IMR-90 (cell line): ENCODE measurements around the gene ANK3. TPM values are rescaled to one million over a fixed set of nuclear protein-coding genes. Genes with fewer than 3 reads are reported as not detected.

Source experiments
- ATAC-seq: fragments of 200-7000 bp; cut with Tn5 transposase; 2 replicates; pipeline ENCODE4 v1.9.1; 2020; ENCODE audit warnings: low read depth, mild to moderate bottlenecking, moderate library complexity
- BruUV-seq: library from RNA; stranded (reverse); fragments of 400-500 nt; replicated peaks from 2 replicates; lab custom pipeline; 2021; lab: Mats Ljungman, UMichigan
- CTCF ChIA-PET: fragments of 300-600 bp; formaldehyde crosslinking; extraction: SDS; loops from one replicate; lab custom pipeline; 2021; ENCODE audit warnings: antibody characterized with exemption; lab: Yijun Ruan, JAX
- POLR2A ChIA-PET: fragments of 300-600 bp; sonication (Branson Sonifier 250); formaldehyde crosslinking; loops from one replicate; lab custom pipeline; 2022; ENCODE audit warnings: antibody characterized with exemption; ENCODE audit not compliant: unreplicated experiment; lab: Charles Lee
- DNase-seq: peaks from one replicate; pipeline ENCODE4 v3.0.0; 2013
- H2AFZ ChIP-seq: replicated peaks from 2 replicates; pipeline ENCODE3; 2013; ENCODE audit warnings: low read length, mild to moderate bottlenecking; ENCODE audit not compliant: poor library complexity
- H2AK5ac ChIP-seq: 2 replicates; pipeline ENCODE4 v1.6.1; 2013; ENCODE audit warnings: low read depth, low read length, inconsistent platforms
- H2AK9ac ChIP-seq: replicated peaks from 2 replicates; pipeline ENCODE3; 2013; ENCODE audit warnings: mild to moderate bottlenecking, low read depth, low read length, moderate library complexity; ENCODE audit not compliant: poor library complexity
- H2BK120ac ChIP-seq: 2 replicates; pipeline ENCODE4 v1.6.1; 2013; ENCODE audit warnings: low read depth, low read length, inconsistent platforms
- H2BK15ac ChIP-seq: 3 replicates; pipeline ENCODE4 v1.6.1; 2013; ENCODE audit warnings: low read depth, low read length, inconsistent platforms
- H2BK20ac ChIP-seq: 2 replicates; pipeline ENCODE4 v1.6.1; 2013; ENCODE audit warnings: low read depth, mild to moderate bottlenecking, inconsistent platforms, low read length, moderate library complexity
- H2BK5ac ChIP-seq: 2 replicates; pipeline ENCODE4 v1.6.1; 2013; ENCODE audit warnings: mild to moderate bottlenecking, low read depth, low read length, inconsistent platforms; ENCODE audit not compliant: poor library complexity, severe bottlenecking
- H3K14ac ChIP-seq: replicated peaks from 2 replicates; pipeline ENCODE4 v1.6.1; 2013; ENCODE audit warnings: low read depth, low read length, inconsistent platforms
- H3K18ac ChIP-seq: 2 replicates; pipeline ENCODE4 v1.6.1; 2013; ENCODE audit warnings: low read depth, low read length, control low read depth
- H3K23ac ChIP-seq: 2 replicates; pipeline ENCODE4 v1.6.1; 2013; ENCODE audit warnings: low read depth, low read length, inconsistent platforms
- H3K27ac ChIP-seq: 2 replicates; pipeline ENCODE4 v1.5.1; 2013; ENCODE audit warnings: mild to moderate bottlenecking, control low read depth, low read length; ENCODE audit not compliant: insufficient read depth
- H3K27me3 ChIP-seq: 2 replicates; pipeline ENCODE4 v1.6.1; 2013; ENCODE audit warnings: low read length; ENCODE audit not compliant: control insufficient read depth, insufficient read depth
- H3K36me3 ChIP-seq: 2 replicates; pipeline ENCODE4 v1.6.1; 2013; ENCODE audit warnings: low read length, mixed read lengths; ENCODE audit not compliant: control insufficient read depth, insufficient read depth
- H3K4ac ChIP-seq: 2 replicates; pipeline ENCODE4 v1.6.1; 2013; ENCODE audit warnings: low read depth, low read length, inconsistent platforms
- H3K4me1 ChIP-seq: 2 replicates; pipeline ENCODE4 v1.6.1; 2013; ENCODE audit warnings: low read length, mixed read lengths; ENCODE audit not compliant: control insufficient read depth, insufficient read depth
- H3K4me2 ChIP-seq: 2 replicates; pipeline ENCODE4 v1.6.1; 2013; ENCODE audit warnings: low read depth, mild to moderate bottlenecking, control low read depth, low read length, moderate library complexity
- H3K4me3 ChIP-seq: 2 replicates; pipeline ENCODE4 v1.5.1; 2013; ENCODE audit warnings: low read depth, mild to moderate bottlenecking, control low read depth, low read length, moderate library complexity; ENCODE audit not compliant: insufficient read depth
- H3K56ac ChIP-seq: 2 replicates; pipeline ENCODE4 v1.6.1; 2013; ENCODE audit warnings: low read length, inconsistent platforms; ENCODE audit not compliant: insufficient read depth; ENCODE audit errors: extremely low read depth
- H3K79me1 ChIP-seq, 2 experiments: 2 replicates each; pipeline ENCODE4 v1.6.1; 2013; ENCODE audit warnings: low read length in 2 of 2, inconsistent platforms in 1 of 2, low read depth in 1 of 2
- H3K9ac ChIP-seq: 2 replicates; pipeline ENCODE4 v1.6.1; 2013; ENCODE audit warnings: low read depth, low read length, control low read depth
- H3K9me1 ChIP-seq: 2 replicates; pipeline ENCODE4 v1.6.1; 2013; ENCODE audit warnings: low read length, inconsistent platforms; ENCODE audit not compliant: insufficient read depth
- H3K9me3 ChIP-seq: 2 replicates; pipeline ENCODE4 v1.6.1; 2013; ENCODE audit warnings: low read length; ENCODE audit not compliant: control insufficient read depth, insufficient read depth
- H4K20me1 ChIP-seq: 2 replicates; pipeline ENCODE4 v1.6.1; 2013; ENCODE audit warnings: low read length, inconsistent platforms; ENCODE audit not compliant: insufficient read depth
- H4K5ac ChIP-seq: 2 replicates; pipeline ENCODE4 v1.6.1; 2013; ENCODE audit warnings: mild to moderate bottlenecking, low read depth, low read length, control low read depth
- H4K8ac ChIP-seq, 2 experiments: 2 replicates each; pipeline ENCODE4 v1.6.1; 2013; ENCODE audit warnings: low read depth in 2 of 2, low read length in 2 of 2, control low read depth in 1 of 2, inconsistent platforms in 1 of 2
- H4K91ac ChIP-seq: 2 replicates; pipeline ENCODE4 v1.6.1; 2013; ENCODE audit warnings: low read depth, low read length, inconsistent platforms; ENCODE audit not compliant: insufficient read depth
- BHLHE40 ChIP-seq: fragments of 150-350 bp; IDR thresholded peaks from 2 replicates; pipeline ENCODE4 v1.6.1; 2016; ENCODE audit warnings: mild to moderate bottlenecking, low read depth, low read length
- CEBPB ChIP-seq: IDR thresholded peaks from 2 replicates; pipeline ENCODE4 v1.6.1; 2012; ENCODE audit warnings: low read depth, low read length, improper control_type of control experiment
- CHD1 ChIP-seq: IDR thresholded peaks from 2 replicates; pipeline ENCODE4 v1.6.1; 2012; ENCODE audit warnings: low read depth, low read length, improper control_type of control experiment
- FOS ChIP-seq: fragments of 150-350 bp; IDR thresholded peaks from 2 replicates; pipeline ENCODE4 v1.6.1; 2016; ENCODE audit warnings: low read depth, low read length
- MAFK ChIP-seq: IDR thresholded peaks from 2 replicates; pipeline ENCODE4 v1.6.1; 2012; ENCODE audit warnings: low read depth, low read length, improper control_type of control experiment
- MAZ ChIP-seq: IDR thresholded peaks from 2 replicates; pipeline ENCODE4 v1.6.1; 2012; ENCODE audit warnings: low read depth, mild to moderate bottlenecking, low read length, improper control_type of control experiment, moderate library complexity, borderline replicate concordance
- MXI1 ChIP-seq: IDR thresholded peaks from 2 replicates; pipeline ENCODE4 v1.6.1; 2012; ENCODE audit warnings: low read depth, mild to moderate bottlenecking, low read length, moderate library complexity, borderline replicate concordance
- POLR2A ChIP-seq: IDR thresholded peaks from 2 replicates; pipeline ENCODE4 v1.6.1; 2012; ENCODE audit warnings: mild to moderate bottlenecking, low read depth, low read length
- RAD21 ChIP-seq: IDR thresholded peaks from 2 replicates; pipeline ENCODE4 v1.6.1; 2012; ENCODE audit warnings: low read length, improper control_type of control experiment
- RCOR1 ChIP-seq: IDR thresholded peaks from 2 replicates; pipeline ENCODE4 v1.6.1; 2012; ENCODE audit warnings: mild to moderate bottlenecking, low read length, improper control_type of control experiment; ENCODE audit not compliant: insufficient replicate concordance
- SMC3 ChIP-seq: fragments of 150-350 bp; IDR thresholded peaks from 2 replicates; pipeline ENCODE4 v1.6.1; 2016; ENCODE audit warnings: low read depth, mild to moderate bottlenecking, antibody characterized with exemption, low read length, moderate library complexity
- WGBS, 2 experiments: methylation state at CpG; one replicate each; pipeline versions ENCODE4 v1.1.5 to v1.1.7; 2013; ENCODE audit warnings: missing lambda C conversion rate in 2 of 2; ENCODE audit not compliant: insufficient read length in 1 of 2; ENCODE audit errors: extremely low coverage in 2 of 2; 5-methylcytosine and 5-hydroxymethylcytosine counted together
- dilution Hi-C: fragments of 300-500 bp; cut with HindIII; formaldehyde crosslinking; loops from one replicate; pipeline ENCODE4 v1.14.3; 2018; ENCODE audit warnings: low sequenced_read_pairs; ENCODE audit not compliant: unreplicated experiment
- in situ Hi-C: fragments of 300-500 bp; cut with MboI; formaldehyde crosslinking; loops from 3 replicates; pipeline ENCODE4 v1.14.3; 2019; ENCODE audit warnings: low sequenced_read_pairs, inconsistent platforms, mixed read lengths
- intact Hi-C: fragments of 100-400 bp; cut with micrococcal nuclease; formaldehyde crosslinking; loops from 2 replicates; pipeline ENCODE4 v1.10.0; 2022
- polyA plus RNA-seq, 3 experiments: library from polyadenylated mRNA; depleted of rRNA; stranded (reverse); fragments of >200 nt; gene quantifications; 2 replicates each; pipeline ENCODE4 v1.2.3, GENCODE V29; 2012; ENCODE audit warnings: low replicate concordance in 1 of 3
- total RNA-seq: library from RNA; depleted of rRNA; stranded (reverse); fragments of >200 nt; gene quantifications from 2 replicates; pipeline ENCODE4 v1.2.3, GENCODE V29; 2012
- TF ChIP-seq, protein P1 (sequence below): conservative IDR thresholded peaks from 2 replicates; pipeline ENCODE4 v1.5.1; 2012; ENCODE audit warnings: mild to moderate bottlenecking, low read depth, low read length, improper control_type of control experiment
- TF ChIP-seq, protein P2 (sequence below): fragments of 150-350 bp; IDR thresholded peaks from 2 replicates; pipeline ENCODE4 v1.6.1; 2016; ENCODE audit warnings: low read depth, mild to moderate bottlenecking, low read length, moderate library complexity, borderline replicate concordance

Gene ANK3
- total and polyA plus RNA-seq, 2 of the 4 experiments (the other 2 are of a cell fraction) = 0.63 to 1.8 TPM

- no TSS peak for BruUV-seq
- CTCF ChIA-PET = interaction anchor here (0.6 to 1.5 kb wide), 18 partner anchors 9 to 441 kb away, joined by 3 to 5 read pairs (median 4); no protein-coding TSS in a partner anchor
- TF ChIP-seq MAFK = no peak
- peak; percentile 85 for TF ChIP-seq SMC3
- no peak for TF ChIP-seq FOS
- TF ChIP-seq RCOR1 = no peak
- no peak for TF ChIP-seq BHLHE40
- 0 out of 2 replicates have a peak, but pooled peaks have one; percentile 7 for TF ChIP-seq CEBPB
- TF ChIP-seq, protein P1, sequence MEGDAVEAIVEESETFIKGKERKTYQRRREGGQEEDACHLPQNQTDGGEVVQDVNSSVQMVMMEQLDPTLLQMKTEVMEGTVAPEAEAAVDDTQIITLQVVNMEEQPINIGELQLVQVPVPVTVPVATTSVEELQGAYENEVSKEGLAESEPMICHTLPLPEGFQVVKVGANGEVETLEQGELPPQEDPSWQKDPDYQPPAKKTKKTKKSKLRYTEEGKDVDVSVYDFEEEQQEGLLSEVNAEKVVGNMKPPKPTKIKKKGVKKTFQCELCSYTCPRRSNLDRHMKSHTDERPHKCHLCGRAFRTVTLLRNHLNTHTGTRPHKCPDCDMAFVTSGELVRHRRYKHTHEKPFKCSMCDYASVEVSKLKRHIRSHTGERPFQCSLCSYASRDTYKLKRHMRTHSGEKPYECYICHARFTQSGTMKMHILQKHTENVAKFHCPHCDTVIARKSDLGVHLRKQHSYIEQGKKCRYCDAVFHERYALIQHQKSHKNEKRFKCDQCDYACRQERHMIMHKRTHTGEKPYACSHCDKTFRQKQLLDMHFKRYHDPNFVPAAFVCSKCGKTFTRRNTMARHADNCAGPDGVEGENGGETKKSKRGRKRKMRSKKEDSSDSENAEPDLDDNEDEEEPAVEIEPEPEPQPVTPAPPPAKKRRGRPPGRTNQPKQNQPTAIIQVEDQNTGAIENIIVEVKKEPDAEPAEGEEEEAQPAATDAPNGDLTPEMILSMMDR = peak; percentile 62
- no peak for TF ChIP-seq MAZ
- TF ChIP-seq RAD21 = peak; percentile 64
- TF ChIP-seq POLR2A = no peak
- TF ChIP-seq CHD1 = no peak
- no peak for TF ChIP-seq MXI1
- TF ChIP-seq, protein P2, sequence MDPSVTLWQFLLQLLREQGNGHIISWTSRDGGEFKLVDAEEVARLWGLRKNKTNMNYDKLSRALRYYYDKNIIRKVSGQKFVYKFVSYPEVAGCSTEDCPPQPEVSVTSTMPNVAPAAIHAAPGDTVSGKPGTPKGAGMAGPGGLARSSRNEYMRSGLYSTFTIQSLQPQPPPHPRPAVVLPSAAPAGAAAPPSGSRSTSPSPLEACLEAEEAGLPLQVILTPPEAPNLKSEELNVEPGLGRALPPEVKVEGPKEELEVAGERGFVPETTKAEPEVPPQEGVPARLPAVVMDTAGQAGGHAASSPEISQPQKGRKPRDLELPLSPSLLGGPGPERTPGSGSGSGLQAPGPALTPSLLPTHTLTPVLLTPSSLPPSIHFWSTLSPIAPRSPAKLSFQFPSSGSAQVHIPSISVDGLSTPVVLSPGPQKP = no peak
- Histone ChIP-seq H2BK5ac (no peak overlapping the region), H3K4me2 (no peak overlapping the region), H4K5ac (no peak overlapping the region), H3K27me3 (peaks cover 13% of the 10 kb centered on the region; the same call in 1 of the 2 replicates), H3K23ac (no peak overlapping the region), H3K27ac (no peak overlapping the region), H2BK15ac (no peak overlapping the region), H4K8ac (no peak overlapping the region), H3K9ac (no peak overlapping the region), H4K20me1 (no peaks in the 10 kb centered on the region), H3K18ac (no peak overlapping the region), H3K36me3 (no peaks in the 10 kb centered on the region), H2BK120ac (no peak overlapping the region), H4K91ac (no peak overlapping the region), H3K79me1 (no peaks in the 10 kb centered on the region), H2AK5ac (no peak overlapping the region), H3K4me1 (no peaks in the 10 kb centered on the region), H2AFZ (no peak overlapping the region), H3K56ac (no peak overlapping the region), H3K4me3 (no peak overlapping the region), H2BK20ac (no peak overlapping the region), H3K9me1 (no peaks in the 10 kb centered on the region), H3K9me3 (no peaks in the 10 kb centered on the region), H3K14ac (no peak overlapping the region), H2AK9ac (no peak overlapping the region), H3K4ac (no peak overlapping the region)
- peak; percentile 54 for DNase-seq
- in situ Hi-C loops (loop anchor here (5.0 to 25.0 kb wide), 2 partner anchors 233 to 567 kb away; no protein-coding TSS in a partner anchor), intact Hi-C loops (loop anchor here (1.0 to 10.0 kb wide), 4 partner anchors 230 to 969 kb away; no protein-coding TSS in a partner anchor), dilution Hi-C loops (no loop called here)
- WGBS, 2 experiments = 67% methylated on average over 1 of the region's 1 CpG; no CpG with 5 or more reads in 1 of the 2 experiments
- POLR2A ChIA-PET = no interaction called here
- peak; percentile 51 for ATAC-seq
Observed at GRCh38 chr10:60203993-60204618, 185.6 kb downstream of the ANK3 start.
